GM21723 (cell line): Measurements from ENCODE around the gene ANTXR2.
"Not testable (repeated sequence)": the region's sequence is repeated elsewhere in the genome, so short reads cannot be mapped to it uniquely, and the experiment has no call there.

Experiments
- ATAC-seq: cut with Tn5 transposase; IDR thresholded peaks from one replicate; pipeline ENCODE4 v1.9.1; 2021; ENCODE audit warnings: mild to moderate bottlenecking, moderate library complexity; ENCODE audit not compliant: unreplicated experiment

Gene ANTXR2

DNA sequence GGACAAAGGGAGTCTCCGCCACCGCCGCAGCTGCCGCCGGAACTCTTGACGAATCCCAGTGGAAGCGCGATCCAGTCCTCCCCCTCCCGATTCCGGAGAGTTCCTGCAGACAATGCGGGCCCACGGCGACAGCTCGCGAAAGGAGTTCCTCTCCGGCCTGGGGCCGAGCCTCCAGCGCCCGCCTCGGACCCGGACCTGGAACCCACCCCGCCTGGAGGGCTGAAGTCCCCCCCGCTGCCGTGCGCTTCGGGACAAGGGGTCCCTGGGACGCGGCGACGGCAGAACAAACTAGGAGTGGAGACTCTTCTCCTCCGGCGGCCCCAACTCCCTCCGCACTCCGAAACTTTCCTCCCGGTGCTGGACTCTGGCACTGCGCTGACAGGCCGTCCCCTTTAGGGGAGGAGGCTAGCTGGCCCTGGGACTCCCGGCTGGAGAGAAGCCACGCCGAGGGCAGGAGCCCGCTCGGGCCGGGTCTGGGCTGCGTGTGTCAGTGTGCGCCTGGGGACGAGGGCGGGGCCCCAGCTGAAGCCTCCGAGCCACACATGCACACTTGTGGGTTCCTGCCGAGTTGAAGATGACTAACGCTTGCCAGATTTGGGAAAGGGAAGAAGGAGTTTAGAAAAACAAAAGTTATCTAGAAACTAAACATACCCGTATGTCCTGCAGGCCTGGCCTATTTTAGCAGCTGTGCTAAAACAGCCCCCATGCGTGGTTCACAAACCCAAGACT is at the start of gene ANTXR2:
TSS of gene ANTXR2 (minus strand) at position 486 of the 729 bp plus-strand sequence. CDS start 669 bp downstream, outside the sequence.
- peak; percentile 64 for ATAC-seq

- not testable (repeated sequence) for ATAC-seq
These were observed 48.8 kb upstream of the ANTXR2 start for GRCh38 chr4:80121815-80122214.

DNA sequence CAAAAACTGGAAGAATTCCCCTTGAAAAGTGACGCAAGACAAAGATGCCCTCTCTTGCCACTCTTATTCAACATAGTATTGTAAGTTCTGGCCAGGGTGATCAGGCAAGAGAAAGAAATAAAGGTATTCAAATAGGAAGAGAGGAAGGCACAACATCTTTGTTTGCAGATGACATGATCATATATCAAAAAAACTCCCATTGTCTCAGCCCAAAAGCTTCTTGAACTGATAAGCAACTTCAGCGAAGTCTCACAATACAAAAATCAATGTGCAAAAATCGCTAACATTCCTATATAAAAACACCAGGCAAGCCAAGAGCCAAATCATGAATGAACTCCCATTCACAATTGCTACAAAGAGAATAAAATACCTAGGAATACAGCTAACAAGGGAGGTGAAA is 46.6 kb upstream of the ANTXR2 start:
- ATAC-seq = not testable (repeated sequence)

DNA sequence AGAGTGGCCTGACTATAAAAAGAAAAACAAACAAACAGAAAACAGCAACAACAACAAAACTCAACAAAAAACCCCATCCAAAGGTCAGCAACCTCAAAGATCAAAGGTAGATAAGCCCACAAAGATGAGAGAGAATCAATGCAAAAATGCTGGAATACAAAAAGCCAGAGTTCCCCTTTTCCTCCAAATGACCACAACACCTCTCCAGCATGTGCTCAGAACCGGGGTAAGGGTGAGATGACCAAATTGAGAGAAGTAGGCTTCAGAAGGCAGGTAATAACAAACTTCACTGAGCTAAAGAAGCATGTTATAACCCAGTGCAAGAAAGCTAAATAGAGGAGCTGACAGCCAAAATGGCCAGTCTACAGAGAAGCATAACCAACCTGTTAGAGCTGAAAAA is 43.5 kb upstream of the ANTXR2 start:
- ATAC-seq = no peak

- no peak for ATAC-seq
These were observed 42.5 kb upstream of the ANTXR2 start for GRCh38 chr4:80115368-80116181.

DNA sequence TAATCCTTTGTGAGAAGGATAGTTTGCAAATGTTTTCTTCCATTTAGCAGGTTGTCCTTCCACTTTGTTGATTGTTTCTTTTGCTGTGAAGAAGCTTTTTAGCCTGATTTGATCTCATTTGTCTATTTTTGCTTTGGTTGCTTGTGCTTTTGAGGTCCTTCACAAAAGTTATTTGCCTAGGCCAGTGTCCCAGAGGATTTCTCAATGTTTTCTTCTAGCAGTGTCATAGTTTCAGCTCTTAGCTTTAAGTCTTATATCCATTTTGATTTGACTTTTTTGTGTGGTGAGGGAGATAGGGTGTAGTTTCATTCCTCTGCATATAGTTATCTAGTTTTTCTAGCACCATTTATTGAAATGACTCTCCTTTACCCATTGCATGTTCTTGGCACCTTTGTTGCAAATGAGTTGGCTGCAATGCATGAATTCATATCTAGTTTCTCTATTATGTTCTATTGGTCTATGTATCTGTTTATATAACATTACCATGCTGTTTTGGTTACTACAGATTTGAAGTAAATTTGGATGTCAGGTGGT is 41.8 kb upstream of the ANTXR2 start:
- ATAC-seq = no peak

DNA sequence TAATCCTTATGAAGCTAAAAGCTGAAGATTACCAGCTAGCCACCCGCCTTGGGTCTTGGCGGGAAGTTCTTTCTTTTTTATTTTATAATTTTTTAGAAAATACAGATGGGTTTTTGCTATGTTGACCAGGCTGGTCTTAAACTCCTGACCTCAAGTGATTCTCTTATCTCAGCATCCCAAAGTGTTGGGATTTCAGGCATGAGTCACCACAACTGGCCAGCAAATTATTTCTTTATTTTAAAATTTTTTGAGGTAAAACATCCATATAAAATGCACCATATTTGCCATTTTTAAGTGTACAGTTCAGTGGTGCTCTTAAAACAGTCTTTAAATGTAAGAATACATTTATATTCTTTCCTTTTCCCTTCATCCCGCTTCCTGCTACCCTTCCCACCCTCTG is 40.6 kb upstream of the ANTXR2 start:
- no peak for ATAC-seq

- no peak for ATAC-seq
These were observed 39.2 kb upstream of the ANTXR2 start for GRCh38 chr4:80112236-80112635.

DNA sequence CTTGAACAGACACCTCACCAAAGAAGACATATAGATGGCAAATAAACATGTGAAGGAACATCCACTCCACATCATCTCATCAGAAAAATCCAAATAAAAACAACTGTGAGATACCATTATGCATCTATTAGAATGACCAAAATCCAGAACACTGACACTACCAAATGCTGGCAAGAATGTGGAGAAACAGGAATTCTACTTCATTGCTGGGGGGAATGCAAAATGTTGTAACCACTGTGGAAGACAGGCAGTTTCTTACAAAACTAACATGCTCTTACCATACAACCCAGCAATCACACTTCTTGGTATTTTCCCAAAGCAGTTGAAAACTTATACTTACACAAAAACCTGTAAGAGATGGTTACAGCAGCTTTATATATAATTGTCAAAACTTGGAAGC is 38.2 kb upstream of the ANTXR2 start:
- no peak for ATAC-seq

DNA sequence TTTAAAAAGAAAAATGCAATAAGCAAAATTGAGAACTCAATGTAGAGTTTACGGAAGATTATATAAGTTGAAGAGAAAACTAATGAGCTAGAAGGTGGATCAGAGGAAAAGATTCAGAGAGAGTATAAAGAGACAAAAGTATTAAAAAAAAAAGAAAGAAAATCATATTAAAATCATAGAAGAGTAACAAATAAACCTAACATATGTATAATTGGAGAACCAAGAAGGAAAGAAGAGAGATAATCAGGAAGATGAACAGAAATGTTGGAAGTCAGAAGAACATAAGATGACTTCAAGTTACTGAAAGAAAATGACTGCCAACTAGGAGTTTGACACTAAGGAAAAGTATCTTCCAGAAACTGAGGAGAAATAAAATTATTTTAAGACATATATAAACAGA is 34.3 kb upstream of the ANTXR2 start:
- ATAC-seq = no peak

DNA sequence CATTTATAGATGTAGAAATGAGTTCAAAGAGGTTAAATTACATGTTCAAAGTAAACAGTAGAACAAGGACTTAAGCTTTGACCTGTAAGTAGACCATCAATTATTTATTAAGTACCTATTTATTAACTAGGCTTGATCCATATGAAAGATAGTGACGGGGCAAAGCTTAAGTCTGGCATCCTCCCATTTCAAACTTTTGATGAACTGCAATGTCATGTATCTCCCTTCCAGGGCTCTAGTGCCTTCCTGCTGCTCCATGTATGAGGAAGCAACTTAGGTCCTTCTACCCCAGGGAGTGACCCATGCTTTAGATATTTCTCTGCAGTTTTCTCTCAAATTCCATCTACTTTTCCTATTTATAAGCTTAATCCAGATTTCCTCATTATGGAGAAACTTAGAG is 31.9 kb upstream of the ANTXR2 start:
- no peak for ATAC-seq

DNA sequence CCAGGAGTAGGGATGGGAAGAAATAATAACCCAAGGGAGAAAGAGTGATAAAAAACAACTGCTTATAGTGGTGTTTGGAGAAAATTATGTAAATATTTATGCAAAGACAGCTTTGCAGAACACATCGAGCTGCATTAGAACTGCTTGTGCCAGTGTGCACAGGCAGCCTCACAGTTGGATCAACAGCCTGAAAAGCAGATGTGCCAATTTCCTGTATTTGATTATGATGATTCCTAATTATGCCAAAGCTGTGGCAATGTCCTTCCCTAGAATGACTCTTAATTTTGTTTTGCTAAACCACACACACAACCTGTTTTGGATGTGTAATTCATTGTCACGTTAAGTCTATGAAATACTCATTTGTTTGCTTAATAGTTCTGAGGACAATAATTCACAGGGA is 30.6 kb upstream of the ANTXR2 start:
- no peak for ATAC-seq

DNA sequence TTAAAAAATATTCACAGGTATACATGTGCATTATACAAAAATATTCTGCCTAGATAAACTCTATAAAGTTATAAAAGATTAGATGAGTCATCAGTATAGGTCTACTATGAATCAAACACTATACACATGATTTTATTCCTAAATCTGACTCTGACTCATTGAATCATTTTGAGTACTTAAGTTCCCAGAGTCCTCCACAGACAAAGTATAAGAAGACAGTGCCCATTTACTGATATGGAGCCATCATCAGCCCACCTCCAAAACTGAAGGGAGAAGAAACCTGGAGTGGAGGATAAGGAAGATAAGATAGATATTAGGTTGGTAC is 28.7 kb upstream of the ANTXR2 start:
- ATAC-seq = no peak

DNA sequence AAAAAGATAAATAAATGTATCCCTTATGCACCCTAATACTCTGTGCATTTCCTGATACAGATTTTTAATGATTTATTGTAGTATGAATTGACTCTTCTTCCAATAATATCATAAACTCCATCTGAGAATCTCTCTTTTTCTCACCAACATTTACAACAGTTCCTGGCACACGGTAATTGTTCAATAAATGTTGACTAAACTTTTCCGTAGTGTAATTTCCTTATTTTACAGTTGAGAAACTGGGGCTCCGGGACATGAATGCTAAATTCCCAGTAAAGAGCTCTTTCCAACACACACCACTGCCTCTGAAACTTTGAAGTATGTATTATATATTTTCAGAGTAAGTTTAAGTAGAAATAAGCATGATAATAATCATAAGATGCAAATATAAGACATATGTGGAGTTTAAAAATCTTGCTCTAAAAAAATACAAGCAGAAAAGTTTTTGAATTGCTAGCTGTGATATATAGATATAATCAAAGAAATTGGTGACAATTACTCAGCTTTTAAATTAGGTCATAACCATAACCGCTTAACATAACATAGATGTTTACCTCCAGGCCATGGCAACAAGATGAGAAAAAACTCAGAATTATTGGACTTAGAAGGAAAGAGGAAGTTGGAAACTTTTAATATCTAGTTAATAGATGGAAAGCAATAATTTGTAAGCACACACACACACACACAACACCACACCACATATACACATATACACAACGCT is 28.2 kb upstream of the ANTXR2 start:
- ATAC-seq = no peak

GRCh38 chr4:80099671-80100070 is 26.6 kb upstream of the ANTXR2 start:
- ATAC-seq = no peak

DNA sequence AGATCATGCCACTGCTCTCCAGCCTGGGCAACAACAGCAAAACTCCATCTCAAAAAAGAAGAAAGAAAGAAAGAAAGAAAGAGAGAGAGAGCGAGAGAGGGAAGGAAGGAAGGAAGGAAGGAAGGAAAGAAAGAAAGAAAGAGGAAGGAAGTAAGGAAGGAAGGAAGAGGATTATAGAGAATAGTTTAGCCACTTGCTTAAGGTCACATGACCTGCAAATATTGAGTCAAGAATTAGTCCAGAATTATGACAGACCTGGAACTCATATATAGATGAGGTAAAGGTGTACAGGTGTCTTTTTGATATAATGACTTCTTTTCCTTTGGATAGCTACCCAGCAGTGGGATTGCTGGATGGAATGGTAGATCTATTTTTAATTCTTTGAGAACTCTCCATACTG is 25.6 kb upstream of the ANTXR2 start:
- ATAC-seq = no peak

DNA sequence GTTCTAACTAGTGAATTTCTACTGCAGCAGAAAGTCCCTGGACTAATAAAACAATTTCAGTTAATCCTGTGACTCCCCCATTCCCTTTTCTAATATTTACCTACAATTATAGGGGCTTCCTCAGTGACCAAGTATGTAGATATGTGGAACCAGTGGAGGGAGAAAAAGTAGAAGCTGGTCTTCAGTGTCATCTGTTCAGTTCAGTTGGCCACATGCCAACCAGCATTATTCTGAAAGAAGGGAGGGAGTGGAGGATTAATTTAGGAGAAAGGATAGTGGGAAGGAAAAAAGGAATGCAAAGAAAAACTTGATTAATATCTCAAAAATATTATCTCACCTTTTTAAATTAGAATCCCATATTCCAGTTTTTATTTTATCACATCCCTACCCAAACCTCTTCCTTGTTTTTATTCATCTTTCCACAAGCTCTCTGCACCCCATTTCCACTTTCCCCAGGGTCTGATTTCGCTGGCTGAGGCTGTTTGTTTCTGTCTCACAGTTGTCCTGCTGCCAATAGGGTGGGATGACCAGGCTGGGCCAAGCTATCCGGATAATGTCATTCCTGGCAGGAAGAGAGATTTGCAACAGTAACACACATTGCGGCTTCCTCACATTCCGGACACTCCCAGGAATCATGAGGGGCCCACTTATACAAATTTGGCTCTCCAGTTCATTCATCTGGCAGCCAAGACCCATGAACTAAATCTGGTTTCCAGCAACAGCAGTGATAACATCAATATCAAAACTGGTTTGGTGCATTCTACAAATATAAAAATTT is 24.6 kb upstream of the ANTXR2 start:
- ATAC-seq = no peak

GRCh38 chr4:80096175-80096850 is 23.3 kb upstream of the ANTXR2 start:
- no peak for ATAC-seq

GRCh38 chr4:80094191-80094590 is 21.2 kb upstream of the ANTXR2 start:
- ATAC-seq = no peak

GRCh38 chr4:80093563-80093962 is 20.5 kb upstream of the ANTXR2 start:
- no peak for ATAC-seq
